ENCODE measurements around the gene APOF.

DNA sequence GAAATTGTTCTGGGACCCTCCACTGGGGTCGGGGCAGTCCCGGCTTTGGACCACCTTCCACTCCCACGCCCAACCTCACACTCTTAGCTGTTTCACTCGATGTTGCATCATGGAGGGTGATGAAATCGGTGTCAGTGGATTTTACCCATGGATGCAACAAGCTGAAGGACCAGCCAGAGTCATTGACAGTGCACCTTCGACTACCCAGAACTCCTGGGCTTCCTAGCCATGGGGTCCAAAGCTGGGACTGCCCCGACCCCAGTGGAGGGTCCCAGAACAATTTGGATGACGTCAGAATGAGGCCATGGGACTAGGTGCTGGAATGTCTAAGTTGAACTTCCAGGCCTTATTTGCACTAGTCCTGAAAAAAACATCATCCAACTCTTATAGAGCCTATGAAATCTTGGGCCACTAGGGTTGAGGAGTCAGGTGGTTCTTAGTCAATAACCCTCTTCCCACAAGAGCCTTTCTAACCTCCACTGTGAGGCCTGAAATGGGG, 24.9 kb downstream of the APOF start:
- TF ChIP-seq, protein P1, sequence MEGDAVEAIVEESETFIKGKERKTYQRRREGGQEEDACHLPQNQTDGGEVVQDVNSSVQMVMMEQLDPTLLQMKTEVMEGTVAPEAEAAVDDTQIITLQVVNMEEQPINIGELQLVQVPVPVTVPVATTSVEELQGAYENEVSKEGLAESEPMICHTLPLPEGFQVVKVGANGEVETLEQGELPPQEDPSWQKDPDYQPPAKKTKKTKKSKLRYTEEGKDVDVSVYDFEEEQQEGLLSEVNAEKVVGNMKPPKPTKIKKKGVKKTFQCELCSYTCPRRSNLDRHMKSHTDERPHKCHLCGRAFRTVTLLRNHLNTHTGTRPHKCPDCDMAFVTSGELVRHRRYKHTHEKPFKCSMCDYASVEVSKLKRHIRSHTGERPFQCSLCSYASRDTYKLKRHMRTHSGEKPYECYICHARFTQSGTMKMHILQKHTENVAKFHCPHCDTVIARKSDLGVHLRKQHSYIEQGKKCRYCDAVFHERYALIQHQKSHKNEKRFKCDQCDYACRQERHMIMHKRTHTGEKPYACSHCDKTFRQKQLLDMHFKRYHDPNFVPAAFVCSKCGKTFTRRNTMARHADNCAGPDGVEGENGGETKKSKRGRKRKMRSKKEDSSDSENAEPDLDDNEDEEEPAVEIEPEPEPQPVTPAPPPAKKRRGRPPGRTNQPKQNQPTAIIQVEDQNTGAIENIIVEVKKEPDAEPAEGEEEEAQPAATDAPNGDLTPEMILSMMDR (IDR thresholded peaks at IDR 0.05), result no peak
- TF ChIP-seq EZH2 (IDR thresholded peaks at IDR 0.05) (no peak), EZH2phosphoT487 (IDR thresholded peaks at IDR 0.05) (no peak)
